ENCODE measurements around the gene KEAP1. TPM values are rescaled to one million over a fixed set of nuclear protein-coding genes. Genes with fewer than 3 reads are reported as not detected.
"Not testable (repeated sequence)": the region's sequence is repeated elsewhere in the genome, so short reads cannot be mapped to it uniquely, and the experiment has no call there.

The KEAP1 gene
- polyA plus RNA-seq, 1 donor from 2014 or later, result 39.0 TPM

DNA sequence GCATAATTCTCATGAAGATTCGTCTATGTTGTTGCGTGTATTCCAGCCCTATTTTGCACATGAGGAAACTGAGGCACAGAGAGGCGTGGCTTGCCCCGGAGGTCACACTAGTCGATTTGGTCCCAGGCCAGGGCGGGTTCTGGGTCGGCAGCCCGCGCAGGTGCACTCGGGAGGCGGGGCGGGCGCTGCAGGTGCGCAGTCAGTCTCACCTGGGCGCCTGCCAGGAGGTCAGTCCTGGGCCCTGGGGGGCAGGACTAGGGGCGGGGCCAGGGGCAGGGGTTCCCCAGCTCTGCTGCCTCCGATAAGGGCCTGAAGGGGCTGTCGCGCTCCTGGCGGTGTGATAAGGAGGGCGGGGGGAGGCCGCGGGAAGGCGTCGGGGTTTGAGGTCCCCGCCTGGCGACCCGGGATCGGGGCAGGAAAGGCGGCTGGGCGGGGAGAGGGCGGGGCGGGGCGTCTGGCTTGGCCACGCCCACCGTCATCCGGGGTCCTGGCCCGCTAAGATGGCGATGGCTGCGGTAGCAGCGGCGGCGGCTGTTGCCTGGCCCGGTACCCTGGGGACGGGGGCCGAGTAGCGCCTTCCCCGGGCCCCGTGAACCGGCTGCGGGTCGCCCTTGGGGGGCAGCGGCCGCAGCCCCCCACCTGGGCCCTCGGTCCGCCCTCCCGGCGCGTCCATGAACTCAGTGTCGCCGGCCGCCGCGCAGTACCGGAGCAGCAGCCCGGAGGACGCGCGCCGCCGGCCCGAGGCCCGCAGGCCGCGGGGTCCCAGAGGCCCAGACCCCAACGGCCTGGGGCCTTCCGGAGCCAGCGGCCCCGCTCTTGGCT, 40.5 kb upstream of the KEAP1 start, which contains the start of gene ATG4D:
TSS of gene ATG4D (plus strand) at position 485 of the 822 bp plus-strand sequence. CDS start at position 672, 187 bp downstream.
- Histone ChIP-seq H3K9ac (ENCODE audit: low read length) (peak within 1 kb of the TSS; percentile 83), H4K20me1 (ENCODE audit: insufficient read depth) (no peaks in the 10 kb centered on the region), H3K27me3 (ENCODE audit: insufficient read depth, low read depth, low read length) (no peaks in the 10 kb centered on the region), H3K36me3 (ENCODE audit: insufficient read depth, low read length) (no peaks in the 10 kb centered on the region), H3K27ac (ENCODE audit: low read length) (peak within 1 kb of the TSS; percentile 31), H3K9me3 (ENCODE audit: low read length) (no peaks in the 10 kb centered on the region), H3F3A (ENCODE audit: insufficient read depth, low read length, poor library complexity, severe bottlenecking) (no peaks in the 10 kb centered on the region), H3K9me2 (ENCODE audit: insufficient read depth, low read length) (no peaks in the 10 kb centered on the region), H3K79me2 (replicated peaks; ENCODE audit: insufficient read depth, low read length) (peaks cover 15% of the 10 kb centered on the region), H3K4me3 (ENCODE audit: low read length) (peak within 1 kb of the TSS; percentile 94), H2AFZ (ENCODE audit: low read depth, low read length) (peak within 1 kb of the TSS; percentile 77), H3K4me2 (ENCODE audit: low read length) (peak within 1 kb of the TSS; percentile 85)
- TF ChIP-seq EP300 (conservative IDR thresholded peaks at IDR 0.05; ENCODE audit: poor library complexity, severe bottlenecking), result peak; percentile 29
- TF ChIP-seq EZH2 (IDR thresholded peaks at IDR 0.05; ENCODE audit: borderline replicate concordance, insufficient read depth, low read length, poor library complexity, severe bottlenecking), result no peak
- no peak for TF ChIP-seq MXI1 (conservative IDR thresholded peaks at IDR 0.05; ENCODE audit: poor library complexity, severe bottlenecking)
- TF ChIP-seq SMC3 (conservative IDR thresholded peaks at IDR 0.05; ENCODE audit: poor library complexity), result peak; percentile 28
- peak; percentile 94 for TF ChIP-seq POLR2AphosphoS5 (IDR thresholded peaks at IDR 0.05)
- TF ChIP-seq RAD21 (conservative IDR thresholded peaks at IDR 0.05), result no peak
- TF ChIP-seq CTCF (IDR thresholded peaks at IDR 0.05; ENCODE audit: poor library complexity, severe bottlenecking), result peak; percentile 14
- TF ChIP-seq TAF1 (IDR thresholded peaks at IDR 0.05; ENCODE audit: low read depth), result peak; percentile 91
- peak; percentile 55 for TF ChIP-seq REST (IDR thresholded peaks at IDR 0.05; ENCODE audit: borderline replicate concordance)

GRCh38 chr19:10543059-10543419, 39.9 kb upstream of the KEAP1 start:
- Histone ChIP-seq H3K9me3 (ENCODE audit: low read length) (no peaks in the 10 kb centered on the region), H3K9me2 (ENCODE audit: insufficient read depth, low read length) (no peaks in the 10 kb centered on the region), H3K9ac (ENCODE audit: low read length) (peak overlapping the region; percentile 83), H2AFZ (ENCODE audit: low read depth, low read length) (peak overlapping the region; percentile 77), H3K27ac (ENCODE audit: low read length) (no peak overlapping the region), H3K27me3 (ENCODE audit: insufficient read depth, low read depth, low read length) (no peaks in the 10 kb centered on the region), H3K79me2 (replicated peaks; ENCODE audit: insufficient read depth, low read length) (peaks cover 13% of the 10 kb centered on the region), H3K4me3 (ENCODE audit: low read length) (peak overlapping the region; percentile 94), H3K4me2 (ENCODE audit: low read length) (peak overlapping the region; percentile 51), H3K36me3 (ENCODE audit: insufficient read depth, low read length) (no peaks in the 10 kb centered on the region), H4K20me1 (ENCODE audit: insufficient read depth) (no peaks in the 10 kb centered on the region), H3F3A (ENCODE audit: insufficient read depth, low read length, poor library complexity, severe bottlenecking) (no peaks in the 10 kb centered on the region)
- TF ChIP-seq TAF1 (IDR thresholded peaks at IDR 0.05; ENCODE audit: low read depth), result no peak
- no peak for TF ChIP-seq EZH2 (IDR thresholded peaks at IDR 0.05; ENCODE audit: borderline replicate concordance, insufficient read depth, low read length, poor library complexity, severe bottlenecking)
- no peak for TF ChIP-seq REST (IDR thresholded peaks at IDR 0.05; ENCODE audit: borderline replicate concordance)

DNA sequence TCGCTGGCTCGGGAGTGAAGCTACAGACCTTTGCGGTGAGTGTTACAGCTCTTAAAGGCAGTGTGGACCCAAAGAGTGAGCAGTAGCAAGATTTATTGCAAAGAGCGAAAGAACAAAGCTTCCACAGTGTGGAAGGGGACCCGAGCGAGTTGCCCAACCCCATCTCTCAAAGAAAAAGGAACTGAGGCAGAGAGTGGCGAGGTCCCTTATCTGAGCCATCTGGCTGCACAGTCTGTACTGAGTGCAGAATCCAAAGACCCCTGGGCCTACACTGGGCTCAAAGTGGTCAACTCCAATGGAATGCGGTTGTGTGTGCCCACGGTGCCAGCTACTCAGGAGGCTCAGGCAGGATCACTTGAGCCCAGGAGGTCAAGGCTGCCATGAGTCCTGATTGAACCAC, 35.9 kb upstream of the KEAP1 start:
- H3K4me2 ChIP-seq (ENCODE audit: low read length), result not testable (repeated sequence)

More for the DNA sequence above, 35.9 kb upstream of the KEAP1 start:
- not testable (repeated sequence) for H3K9me3 ChIP-seq (ENCODE audit: low read length); H3K36me3 ChIP-seq (ENCODE audit: insufficient read depth, low read length); H2AFZ ChIP-seq (ENCODE audit: low read depth, low read length); H3K9ac ChIP-seq (ENCODE audit: low read length); H3K27me3 ChIP-seq (ENCODE audit: insufficient read depth, low read depth, low read length); H3K27ac ChIP-seq (ENCODE audit: low read length); H3K9me2 ChIP-seq (ENCODE audit: insufficient read depth, low read length); H3K79me2 ChIP-seq (replicated peaks; ENCODE audit: insufficient read depth, low read length); H4K20me1 ChIP-seq (ENCODE audit: insufficient read depth); H3F3A ChIP-seq (ENCODE audit: insufficient read depth, low read length, poor library complexity, severe bottlenecking); H3K4me3 ChIP-seq (ENCODE audit: low read length)

Data from neural cell (in vitro differentiated cells).